HG03521 (cell line): ENCODE data around the gene MIPOL1.
"Not testable (repeated sequence)": the region's sequence is repeated elsewhere in the genome, so short reads cannot be mapped to it uniquely, and the experiment has no call there.

Experiments
- ATAC-seq: cut with Tn5 transposase; IDR thresholded peaks from one replicate; pipeline ENCODE4 v1.9.1; 2021; ENCODE audit warnings: mild to moderate bottlenecking, moderate library complexity; ENCODE audit not compliant: unreplicated experiment

MIPOL1 gene

GRCh38 chr14:37512173-37512572 is 314.4 kb downstream of the MIPOL1 start:
- ATAC-seq = no peak

GRCh38 chr14:37515771-37516170 is 318.0 kb downstream of the MIPOL1 start:
- no peak for ATAC-seq

DNA sequence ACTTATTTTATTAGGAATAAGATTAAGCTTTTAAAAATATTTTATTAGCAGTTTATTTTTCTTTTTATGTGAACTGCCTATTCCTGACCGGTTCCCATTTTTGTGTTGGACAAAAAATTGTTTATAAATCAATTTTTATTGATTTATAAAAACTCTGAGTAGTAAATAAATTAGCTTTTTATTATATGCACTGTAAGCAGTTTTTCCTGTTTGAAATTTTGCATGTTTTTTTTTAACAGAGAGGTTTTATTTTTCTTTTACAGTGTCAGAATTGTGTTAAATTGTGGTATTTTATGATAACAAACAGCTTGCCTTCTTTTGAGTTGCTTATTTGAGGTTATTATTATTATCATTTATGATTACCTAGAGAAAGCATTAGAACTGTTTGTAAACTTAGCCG is 329.3 kb downstream of the MIPOL1 start:
- ATAC-seq = no peak

- no peak for ATAC-seq
Measured at GRCh38 chr14:37539992-37540391, 342.3 kb downstream of the MIPOL1 start.

GRCh38 chr14:37544407-37544806 is 346.7 kb downstream of the MIPOL1 start:
- no peak for ATAC-seq

DNA sequence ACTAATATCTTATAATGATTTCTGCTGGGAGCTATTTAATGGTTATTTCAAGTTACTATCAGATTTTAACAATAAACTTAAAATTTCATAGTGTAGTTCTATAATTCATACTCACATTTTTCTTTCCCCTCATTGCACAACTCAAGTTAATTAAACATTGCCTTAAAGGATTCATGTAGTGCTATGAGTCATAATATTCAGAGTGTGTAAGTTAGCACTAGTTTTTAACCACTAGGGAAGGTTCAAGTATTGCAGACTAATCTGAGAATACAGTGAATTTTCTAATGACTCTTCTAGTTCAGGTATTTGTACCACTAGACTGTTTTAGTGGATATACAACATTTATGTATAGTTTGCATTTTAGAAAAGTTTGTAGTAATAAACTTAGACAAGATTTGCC is 347.4 kb downstream of the MIPOL1 start:
- no peak for ATAC-seq

DNA sequence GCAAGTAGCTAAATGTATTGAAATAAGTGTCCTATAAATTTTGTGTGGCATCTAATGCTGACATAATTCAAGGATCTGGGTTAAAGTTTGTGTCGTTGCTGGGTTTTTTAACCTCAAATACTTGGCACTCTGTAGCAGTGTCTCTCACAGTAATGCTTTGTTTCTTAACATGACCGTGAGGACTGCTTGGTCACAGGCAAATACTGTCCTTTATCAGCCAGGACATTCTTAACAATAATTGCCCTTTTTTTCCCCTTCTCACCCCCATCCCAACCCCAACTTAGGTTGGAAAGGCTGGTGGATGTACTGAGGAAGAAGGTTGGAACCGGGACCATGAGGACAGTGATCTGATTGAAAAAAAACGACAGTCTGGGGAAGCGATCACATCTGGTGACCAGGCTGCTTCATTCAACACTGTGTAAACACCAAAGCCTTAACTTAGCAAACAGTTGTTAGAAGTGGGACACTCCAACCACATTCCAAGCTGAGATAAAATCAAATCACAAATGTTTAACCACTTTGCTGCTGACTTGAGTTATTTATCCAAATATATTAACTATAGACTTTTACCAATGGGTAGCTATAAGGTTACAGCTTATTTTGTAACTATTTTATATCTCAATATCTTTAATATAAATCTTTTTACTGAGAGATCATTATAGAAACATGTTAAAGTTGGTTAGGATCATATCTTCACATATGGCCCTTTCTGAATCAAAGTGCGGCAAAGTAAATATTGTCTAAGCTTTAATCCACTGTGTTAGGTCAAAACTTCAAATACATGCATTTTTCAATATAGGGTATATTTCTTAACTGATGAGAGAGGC is 349.1 kb downstream of the MIPOL1 start:
- ATAC-seq = no peak

DNA sequence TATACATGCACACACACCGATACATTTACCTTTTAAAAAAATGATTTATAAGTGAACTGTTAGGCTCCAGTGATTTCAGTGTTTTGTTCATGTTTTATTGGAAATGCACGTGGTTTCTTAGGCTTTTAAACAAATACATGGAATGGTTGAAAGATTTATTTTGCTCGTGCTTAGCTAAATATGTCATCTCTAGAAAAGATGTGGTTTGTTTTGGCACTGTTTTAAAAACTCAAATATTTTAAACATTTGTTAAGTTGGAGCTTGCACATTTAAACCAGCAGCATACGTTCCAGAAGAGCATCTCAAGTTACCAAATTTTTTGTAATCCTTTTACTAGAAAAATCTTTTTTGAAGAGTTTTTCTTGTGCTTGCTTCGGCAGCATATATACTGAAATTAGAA is 352.8 kb downstream of the MIPOL1 start:
- no peak for ATAC-seq

DNA sequence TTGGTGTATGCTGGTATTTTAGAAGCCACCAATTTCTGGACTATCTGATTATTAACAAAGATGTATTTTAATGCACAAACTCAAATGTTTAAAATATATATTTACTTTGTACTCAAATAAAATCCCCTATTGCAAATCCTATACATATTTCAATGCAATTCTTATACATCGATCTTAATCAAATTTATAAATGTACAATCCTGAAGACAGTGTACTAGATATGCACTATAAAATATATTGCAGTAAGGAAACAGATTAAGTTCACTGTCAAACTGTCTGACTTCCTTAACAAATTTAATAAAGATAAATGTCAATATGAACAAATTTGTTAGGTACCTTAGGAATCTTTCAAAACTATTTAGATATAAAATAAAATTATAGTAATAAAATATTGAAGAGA is 353.4 kb downstream of the MIPOL1 start:
- no peak for ATAC-seq

- ATAC-seq = no peak
Measured at GRCh38 chr14:37553935-37554550, 356.3 kb downstream of the MIPOL1 start.

GRCh38 chr14:37555596-37555995 is 357.9 kb downstream of the MIPOL1 start:
- not testable (repeated sequence) for ATAC-seq

GRCh38 chr14:37558740-37559139 is 361.0 kb downstream of the MIPOL1 start:
- ATAC-seq = no peak

GRCh38 chr14:37559386-37559785 is 361.6 kb downstream of the MIPOL1 start:
- ATAC-seq = no peak

- no peak for ATAC-seq
Measured at GRCh38 chr14:37563189-37563588, 365.5 kb downstream of the MIPOL1 start.

DNA sequence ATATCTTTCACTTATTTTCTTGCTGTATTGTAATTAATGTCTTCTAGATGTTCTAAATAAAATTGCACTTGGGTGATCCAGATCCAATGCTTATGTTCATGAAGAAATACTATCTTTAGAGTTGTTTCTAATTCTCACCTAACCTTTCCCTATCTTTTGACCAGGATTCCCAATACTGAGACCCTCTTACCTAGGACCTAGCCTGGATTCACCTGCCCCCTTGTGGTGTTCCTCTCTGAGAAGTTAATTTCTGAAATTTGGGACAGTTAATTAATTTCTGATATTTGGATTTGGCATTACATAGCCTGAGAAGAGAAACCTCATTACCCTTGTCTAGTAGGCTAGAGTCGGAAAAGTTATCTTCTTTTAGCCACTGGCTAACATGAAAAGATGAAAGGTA is 367.8 kb downstream of the MIPOL1 start:
- ATAC-seq = no peak

DNA sequence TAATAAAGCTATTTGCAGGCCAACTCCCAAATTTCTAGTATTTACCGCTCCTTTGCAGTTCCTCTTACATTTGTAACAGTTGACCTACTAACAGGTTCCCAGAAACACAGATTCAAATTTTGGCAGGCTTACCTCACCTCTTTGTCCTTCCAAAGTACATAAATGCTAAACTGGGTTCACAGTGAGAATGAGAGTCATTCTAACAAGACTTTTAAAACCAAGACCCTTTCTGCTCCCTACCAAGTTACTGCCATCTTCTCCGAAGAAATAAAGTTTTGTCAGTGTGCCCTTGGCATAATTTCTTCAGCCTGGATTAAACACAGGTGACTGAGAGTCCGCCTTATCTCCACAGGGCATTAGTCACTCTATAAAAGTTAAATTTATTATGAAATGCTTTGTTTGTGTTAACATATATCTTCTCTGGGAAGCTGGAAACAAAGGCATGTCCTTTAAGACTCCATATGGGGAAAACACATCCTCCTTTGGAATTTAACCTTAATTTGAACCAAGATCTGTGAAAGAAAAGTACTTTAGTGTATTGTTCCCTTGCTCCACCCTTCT is 369.2 kb downstream of the MIPOL1 start:
- ATAC-seq = no peak

DNA sequence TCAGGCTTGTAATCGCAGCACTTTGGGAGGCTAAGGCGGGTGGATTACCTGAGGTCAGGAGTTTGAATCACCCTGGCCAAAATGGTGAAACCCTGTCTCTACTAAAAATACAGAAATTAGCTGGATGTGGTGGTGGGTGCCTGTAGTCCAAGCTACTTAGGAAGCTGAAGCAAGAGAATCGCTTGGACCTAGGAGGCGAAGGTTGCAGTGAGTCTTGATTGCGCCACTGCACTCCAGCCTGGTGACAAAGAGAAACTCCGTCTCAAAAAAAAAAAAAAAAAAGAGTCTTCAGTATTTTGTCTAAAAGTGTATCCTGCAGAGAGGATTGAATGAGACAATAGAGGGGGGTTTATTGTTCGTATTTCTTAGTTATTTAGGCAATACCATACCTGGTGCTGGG is 372.0 kb downstream of the MIPOL1 start:
- no peak for ATAC-seq

DNA sequence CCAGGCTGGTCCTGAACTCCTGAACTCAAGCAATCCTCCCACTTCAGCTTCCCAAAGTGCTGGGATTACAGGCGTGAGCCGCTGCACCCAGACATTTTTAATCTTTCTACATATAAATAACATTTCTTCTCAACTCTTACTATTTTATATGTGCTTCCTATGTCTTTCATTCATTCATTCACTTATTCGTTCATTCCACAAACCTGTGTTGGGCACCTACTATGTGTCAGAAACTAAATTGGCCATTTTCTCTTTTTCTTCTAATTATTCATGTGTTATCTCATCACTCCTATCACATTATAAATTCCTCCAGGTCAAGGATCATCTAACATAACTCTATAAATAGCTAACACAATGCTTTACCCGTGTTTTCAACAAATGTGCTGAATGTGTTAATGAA is 373.7 kb downstream of the MIPOL1 start:
- ATAC-seq = no peak

GRCh38 chr14:37573356-37573755 is 375.6 kb downstream of the MIPOL1 start:
- ATAC-seq = no peak

GRCh38 chr14:37579274-37579673 is 381.5 kb downstream of the MIPOL1 start:
- ATAC-seq = no peak

GRCh38 chr14:37580146-37580545 is 382.4 kb downstream of the MIPOL1 start:
- no peak for ATAC-seq
